HCT116 (cell line): ENCODE measurements around the gene KMT2B.

Experiments used
- JUND ChIP-seq: IDR thresholded peaks from 2 replicates; pipeline ENCODE4 v1.6.1; 2012
- POLR2AphosphoS5 ChIP-seq: IDR thresholded peaks from 2 replicates; pipeline ENCODE4 v1.6.1; 2011; ENCODE audit warnings: mild to moderate bottlenecking, low read depth, low read length, moderate library complexity
- TCF7L2 ChIP-seq: IDR thresholded peaks from 2 replicates; pipeline ENCODE4 v1.7.0; 2011; ENCODE audit warnings: borderline replicate concordance, inconsistent platforms; ENCODE audit not compliant: insufficient read depth, insufficient read length; ENCODE audit errors: extremely low read depth
- YY1 ChIP-seq: IDR thresholded peaks from 2 replicates; pipeline ENCODE4 v1.6.1; 2011; ENCODE audit warnings: low read length, low read depth, moderate library complexity, mild to moderate bottlenecking; ENCODE audit not compliant: insufficient replicate concordance; ENCODE audit errors: extremely low read depth
- TF ChIP-seq, protein P1 (sequence below), 3 experiments: fragments of 200-600 bp in 1 of 3; sonication (generic) in 1 of 3; IDR thresholded peaks in 2 of 3; conservative IDR thresholded peaks in 1 of 3; 2 replicates each; pipeline ENCODE4 v1.5.1; 2012 to 2017; ENCODE audit warnings: low read depth in 2 of 3, low read length in 2 of 3, antibody characterized with exemption in 1 of 3, borderline replicate concordance in 1 of 3, control low read depth in 1 of 3, mild to moderate bottlenecking in 1 of 3, mixed read lengths in 1 of 3, mixed run types in 1 of 3, moderate library complexity in 1 of 3; ENCODE audit not compliant: insufficient read depth in 1 of 3

DNA sequence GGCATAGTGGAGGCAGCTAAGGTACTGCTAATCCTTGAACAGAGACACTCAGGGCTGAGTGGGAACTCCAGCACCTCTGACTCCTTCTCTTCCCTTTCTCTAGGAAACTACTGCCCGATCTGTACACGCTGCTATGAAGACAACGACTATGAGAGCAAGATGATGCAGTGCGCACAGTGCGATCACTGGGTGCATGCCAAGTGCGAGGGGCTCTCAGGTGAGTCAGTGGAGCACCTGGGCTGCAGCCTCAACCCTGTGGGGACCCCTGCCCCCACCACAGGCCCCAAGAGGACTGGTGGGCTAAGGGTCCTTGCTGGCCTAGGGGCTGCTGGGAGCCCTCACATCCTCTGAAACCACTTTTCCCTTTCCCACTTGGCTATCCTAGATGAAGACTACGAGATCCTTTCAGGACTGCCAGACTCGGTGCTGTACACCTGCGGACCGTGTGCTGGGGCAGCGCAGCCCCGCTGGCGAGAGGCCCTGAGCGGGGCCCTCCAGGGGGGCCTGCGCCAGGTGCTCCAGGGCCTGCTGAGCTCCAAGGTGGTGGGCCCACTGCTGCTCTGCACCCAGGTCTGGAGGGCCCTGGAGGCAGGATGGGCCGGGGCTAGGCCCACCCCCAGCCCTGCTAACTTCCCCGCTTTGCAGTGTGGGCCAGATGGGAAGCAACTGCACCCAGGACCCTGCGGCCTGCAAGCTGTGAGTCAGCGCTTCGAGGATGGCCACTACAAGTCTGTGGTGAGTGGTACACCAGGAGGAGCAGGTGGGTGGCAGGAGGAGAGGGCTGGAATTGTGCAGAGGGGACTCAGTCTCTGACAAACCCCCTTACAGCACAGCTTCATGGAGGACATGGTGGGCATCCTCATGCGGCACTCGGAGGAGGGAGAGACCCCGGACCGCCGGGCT is 9.5 kb downstream of the KMT2B start:
- TF ChIP-seq YY1 (no peak), POLR2AphosphoS5 (no peak), JUND (no peak), TCF7L2 (no peak)
- TF ChIP-seq, protein P1, sequence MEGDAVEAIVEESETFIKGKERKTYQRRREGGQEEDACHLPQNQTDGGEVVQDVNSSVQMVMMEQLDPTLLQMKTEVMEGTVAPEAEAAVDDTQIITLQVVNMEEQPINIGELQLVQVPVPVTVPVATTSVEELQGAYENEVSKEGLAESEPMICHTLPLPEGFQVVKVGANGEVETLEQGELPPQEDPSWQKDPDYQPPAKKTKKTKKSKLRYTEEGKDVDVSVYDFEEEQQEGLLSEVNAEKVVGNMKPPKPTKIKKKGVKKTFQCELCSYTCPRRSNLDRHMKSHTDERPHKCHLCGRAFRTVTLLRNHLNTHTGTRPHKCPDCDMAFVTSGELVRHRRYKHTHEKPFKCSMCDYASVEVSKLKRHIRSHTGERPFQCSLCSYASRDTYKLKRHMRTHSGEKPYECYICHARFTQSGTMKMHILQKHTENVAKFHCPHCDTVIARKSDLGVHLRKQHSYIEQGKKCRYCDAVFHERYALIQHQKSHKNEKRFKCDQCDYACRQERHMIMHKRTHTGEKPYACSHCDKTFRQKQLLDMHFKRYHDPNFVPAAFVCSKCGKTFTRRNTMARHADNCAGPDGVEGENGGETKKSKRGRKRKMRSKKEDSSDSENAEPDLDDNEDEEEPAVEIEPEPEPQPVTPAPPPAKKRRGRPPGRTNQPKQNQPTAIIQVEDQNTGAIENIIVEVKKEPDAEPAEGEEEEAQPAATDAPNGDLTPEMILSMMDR (IDR thresholded peaks at IDR 0.05 in 2 of 3, conservative IDR thresholded peaks at IDR 0.05 in 1 of 3; ENCODE audit: borderline replicate concordance in 1 of 3, insufficient read depth in 1 of 3, low read depth in 2 of 3, low read length in 2 of 3) = no peak
